Breast epithelium (tissue), 4 donors: ENCODE results near the gene RNASEL. TPM values are rescaled to one million over a fixed set of nuclear protein-coding genes. Genes with fewer than 3 reads are reported as not detected.

Experiments used
- DNase-seq, 2 donors: peaks; one replicate each; pipeline ENCODE4 v3.0.0-alpha.2; 2019; ENCODE audit warnings: low spot score in 2 of 2
- H3K27ac ChIP-seq, 2 donors: fragments of 200-600 bp; sonication (generic) in 1 of 2; one replicate each; pipeline ENCODE4 v1.5.1; 2016 to 2019; ENCODE audit warnings: mild to moderate bottlenecking in 1 of 2
- H3K27me3 ChIP-seq, 2 donors: fragments of 200-600 bp; sonication (generic) in 1 of 2; one replicate each; pipeline versions ENCODE4 v1.5.1 to v1.6.0; 2017 to 2019; ENCODE audit warnings: control low read depth in 1 of 2, mild to moderate bottlenecking in 1 of 2
- H3K36me3 ChIP-seq: fragments of 200-600 bp; one replicate; pipeline ENCODE4 v1.5.1; 2019
- H3K4me1 ChIP-seq, 2 donors: fragments of 200-600 bp; sonication (generic); one replicate each; pipeline ENCODE4 v1.5.1; 2016 to 2019; ENCODE audit warnings: control low read depth in 1 of 2
- H3K4me3 ChIP-seq, 3 donors: fragments of 200-600 bp; sonication (generic); 1 replicate in 2 of 3; 2 replicates in 1 of 3; pipeline ENCODE4 v1.5.1; 2016 to 2019; ENCODE audit warnings: mild to moderate bottlenecking in 3 of 3, moderate library complexity in 2 of 3
- H3K9me3 ChIP-seq, 2 donors: fragments of 200-600 bp; sonication (generic) in 1 of 2; one replicate each; pipeline ENCODE4 v1.5.1; 2016 to 2019; ENCODE audit warnings: control low read depth in 1 of 2
- CTCF ChIP-seq, 3 donors: fragments of 450-650 bp; IDR thresholded peaks; one replicate each; pipeline ENCODE4 v1.5.1; 2016 to 2017; ENCODE audit warnings: antibody characterized with exemption in 3 of 3, mild to moderate bottlenecking in 3 of 3, moderate library complexity in 3 of 3
- POLR2A ChIP-seq: fragments of 450-650 bp; IDR thresholded peaks from one replicate; pipeline ENCODE4 v1.6.1; 2016; ENCODE audit warnings: antibody characterized with exemption, mild to moderate bottlenecking, moderate library complexity
- POLR2AphosphoS5 ChIP-seq, 3 donors: sonication (generic); formaldehyde crosslinking; IDR thresholded peaks; one replicate each; pipeline ENCODE4 v1.6.1; 2017; ENCODE audit warnings: antibody characterized with exemption in 3 of 3
- intact Hi-C: fragments of 100-400 bp; cut with DNase I; formaldehyde crosslinking; loops from one replicate; pipeline ENCODE4 v1.15.1; 2023; ENCODE audit warnings: low total_unique reads
- total RNA-seq, 3 donors: library from RNA; depleted of rRNA; stranded (reverse); fragments of >200 nt; gene quantifications; one replicate each; pipeline ENCODE4 v1.1.0, GENCODE V29; 2016

Gene RNASEL
- total RNA-seq, 3 donors from 2014 or later = 10.7 to 14.8 (median 10.8) TPM

GRCh38 chr1:182630586-182630985 lies 41.5 kb upstream of the RNASEL start:
- no peaks in the 10 kb centered on the region for H3K9me3 ChIP-seq
- H3K4me3 ChIP-seq = no peak overlapping the region
- intact Hi-C loops = no loop called here
- no peaks in the 10 kb centered on the region for H3K27me3 ChIP-seq
- DNase-seq = no peak
- no peaks in the 10 kb centered on the region for H3K36me3 ChIP-seq
- H3K27ac ChIP-seq = no peak overlapping the region
- no peak for TF ChIP-seq POLR2AphosphoS5 (IDR thresholded peaks at IDR 0.05)
- no peak for TF ChIP-seq CTCF (IDR thresholded peaks at IDR 0.05)
- TF ChIP-seq POLR2A = no peak
- no peaks in the 10 kb centered on the region for H3K4me1 ChIP-seq

GRCh38 chr1:182629499-182630096 lies 40.5 kb upstream of the RNASEL start:
- no peaks in the 10 kb centered on the region for H3K4me1 ChIP-seq
- H3K4me3 ChIP-seq = no peak overlapping the region
- no peak for DNase-seq
- H3K27ac ChIP-seq = no peak overlapping the region
- H3K36me3 ChIP-seq = no peaks in the 10 kb centered on the region
- intact Hi-C loops = no loop called here
- TF ChIP-seq CTCF (IDR thresholded peaks at IDR 0.05) (no peak), POLR2AphosphoS5 (IDR thresholded peaks at IDR 0.05) (no peak), POLR2A (no peak)
- no peaks in the 10 kb centered on the region for H3K9me3 ChIP-seq
- H3K27me3 ChIP-seq = no peaks in the 10 kb centered on the region

GRCh38 chr1:182629080-182629479 lies 40.0 kb upstream of the RNASEL start:
- DNase-seq = no peak

GRCh38 chr1:182628657-182629056 lies 39.6 kb upstream of the RNASEL start:
- Histone ChIP-seq H3K9me3 (no peaks in the 10 kb centered on the region), H3K4me3 (no peak overlapping the region), H3K27me3 (no peaks in the 10 kb centered on the region), H3K4me1 (no peaks in the 10 kb centered on the region), H3K36me3 (no peaks in the 10 kb centered on the region), H3K27ac (no peak overlapping the region)
- DNase-seq = no peak
- TF ChIP-seq CTCF (IDR thresholded peaks at IDR 0.05) = no peak
- TF ChIP-seq POLR2AphosphoS5 (IDR thresholded peaks at IDR 0.05) = no peak
- no peak for TF ChIP-seq POLR2A
- intact Hi-C loops = no loop called here

More at GRCh38 chr1:182629080-182629479, 40.0 kb upstream of the RNASEL start:
- H3K36me3 ChIP-seq = no peaks in the 10 kb centered on the region
- H3K27ac ChIP-seq = no peak overlapping the region
- intact Hi-C loops = no loop called here
- H3K4me3 ChIP-seq = no peak overlapping the region
- no peaks in the 10 kb centered on the region for H3K27me3 ChIP-seq
- no peaks in the 10 kb centered on the region for H3K9me3 ChIP-seq
- TF ChIP-seq CTCF (IDR thresholded peaks at IDR 0.05) (no peak), POLR2A (no peak), POLR2AphosphoS5 (IDR thresholded peaks at IDR 0.05) (no peak)
- no peaks in the 10 kb centered on the region for H3K4me1 ChIP-seq

GRCh38 chr1:182627622-182628021 lies 38.6 kb upstream of the RNASEL start:
- TF ChIP-seq POLR2A (no peak), CTCF (IDR thresholded peaks at IDR 0.05) (no peak), POLR2AphosphoS5 (IDR thresholded peaks at IDR 0.05) (no peak)
- Histone ChIP-seq H3K9me3 (no peaks in the 10 kb centered on the region), H3K36me3 (no peaks in the 10 kb centered on the region), H3K27ac (no peak overlapping the region), H3K27me3 (no peaks in the 10 kb centered on the region), H3K4me3 (no peak overlapping the region), H3K4me1 (no peaks in the 10 kb centered on the region)
- no peak for DNase-seq
- intact Hi-C loops = no loop called here
